HG03342 (cell line): ENCODE measurements around the gene ARPC5L.
"Not testable (repeated sequence)": the region's sequence is repeated elsewhere in the genome, so short reads cannot be mapped to it uniquely, and the experiment has no call there.

Source experiments
- ATAC-seq: cut with Tn5 transposase; IDR thresholded peaks from one replicate; pipeline ENCODE4 v1.9.1; 2021; ENCODE audit warnings: mild to moderate bottlenecking, moderate library complexity; ENCODE audit not compliant: unreplicated experiment

Gene ARPC5L

DNA sequence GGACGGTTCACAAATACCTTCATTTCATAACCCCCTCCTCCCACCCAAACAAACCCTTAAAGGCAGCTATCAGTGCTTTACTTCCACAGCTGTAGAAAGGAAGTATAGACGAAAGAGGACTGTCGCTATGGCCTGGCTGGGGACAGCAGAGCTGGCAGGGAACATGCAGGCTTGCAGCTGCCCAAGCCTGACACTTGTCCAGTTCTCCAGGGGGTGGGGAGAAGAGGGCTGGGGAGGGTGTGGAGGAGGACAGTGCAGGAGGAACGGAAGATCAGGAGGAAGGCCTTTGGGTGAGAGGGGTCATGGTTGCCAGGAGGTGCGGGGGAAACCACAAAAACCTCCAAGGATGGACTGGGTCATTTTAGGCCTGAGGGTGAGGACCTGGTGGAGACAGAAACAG lies 25.9 kb downstream of the ARPC5L start:
- no peak for ATAC-seq

- ATAC-seq = no peak
These were observed 27.1 kb downstream of the ARPC5L start for GRCh38 chr9:124889006-124889405.

DNA sequence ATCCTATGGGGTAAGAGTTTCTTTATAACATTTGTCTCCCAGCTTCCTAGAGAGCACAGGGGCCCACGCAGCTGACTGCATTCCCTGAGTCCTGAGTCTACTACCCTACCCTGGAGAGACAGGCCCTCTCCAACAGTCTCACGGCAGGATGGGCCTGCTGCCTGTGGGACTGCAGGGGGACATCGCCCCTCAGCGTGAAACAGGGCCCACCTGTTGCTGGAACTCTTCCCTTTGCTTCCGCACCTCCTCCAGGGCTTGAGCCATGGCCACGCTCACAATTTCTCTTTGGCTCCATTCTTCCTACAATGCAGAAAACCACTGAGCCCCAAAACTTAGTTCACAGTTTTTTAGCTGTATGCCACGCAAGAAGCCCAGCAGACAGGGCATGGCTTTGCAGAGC lies 28.2 kb downstream of the ARPC5L start:
- ATAC-seq = no peak

- no peak for ATAC-seq
These were observed 32.3 kb downstream of the ARPC5L start for GRCh38 chr9:124894035-124894740.

GRCh38 chr9:124894741-124895170 lies 32.8 kb downstream of the ARPC5L start:
- no peak for ATAC-seq

DNA sequence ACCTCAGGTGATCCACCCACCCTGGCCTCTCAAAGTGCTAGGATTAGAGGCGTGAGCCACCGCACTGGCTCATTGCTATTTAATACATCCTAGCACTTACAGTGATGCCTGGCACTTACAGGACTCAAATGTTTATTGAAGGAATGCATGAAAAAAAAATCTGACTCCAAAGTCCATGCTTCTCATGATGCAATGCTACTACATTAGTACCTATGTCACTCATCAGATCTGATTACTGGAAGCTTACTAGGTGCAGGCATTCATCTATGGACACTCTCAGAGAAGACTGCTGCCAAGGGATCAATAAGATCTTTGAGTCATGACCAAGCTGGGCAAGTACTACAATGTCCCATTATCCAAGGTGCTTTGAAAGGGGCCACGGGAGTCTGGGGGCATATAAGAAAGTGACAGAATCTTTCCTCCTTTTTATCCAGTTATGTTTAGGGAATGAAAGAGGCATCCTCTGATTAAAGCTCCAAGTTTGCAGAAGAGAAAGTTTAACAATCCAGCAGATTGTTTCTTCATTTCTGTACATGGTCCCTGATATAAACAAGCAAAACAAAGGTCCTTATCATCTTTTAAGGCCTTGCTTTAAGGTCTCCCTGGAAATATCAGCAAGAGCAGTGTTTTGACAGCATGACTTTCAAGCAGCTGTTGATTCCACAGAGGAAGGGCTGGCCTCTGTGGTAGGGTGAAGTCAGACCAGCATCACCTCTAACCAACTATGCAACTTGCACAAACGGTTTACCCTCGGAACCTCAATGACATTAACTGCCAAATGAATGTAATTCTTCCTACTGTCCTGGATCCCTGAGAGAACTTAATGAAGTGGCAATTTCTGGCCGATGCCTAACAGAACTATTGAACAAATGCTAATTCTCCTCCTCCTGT lies 35.9 kb downstream of the ARPC5L start:
- no peak for ATAC-seq

DNA sequence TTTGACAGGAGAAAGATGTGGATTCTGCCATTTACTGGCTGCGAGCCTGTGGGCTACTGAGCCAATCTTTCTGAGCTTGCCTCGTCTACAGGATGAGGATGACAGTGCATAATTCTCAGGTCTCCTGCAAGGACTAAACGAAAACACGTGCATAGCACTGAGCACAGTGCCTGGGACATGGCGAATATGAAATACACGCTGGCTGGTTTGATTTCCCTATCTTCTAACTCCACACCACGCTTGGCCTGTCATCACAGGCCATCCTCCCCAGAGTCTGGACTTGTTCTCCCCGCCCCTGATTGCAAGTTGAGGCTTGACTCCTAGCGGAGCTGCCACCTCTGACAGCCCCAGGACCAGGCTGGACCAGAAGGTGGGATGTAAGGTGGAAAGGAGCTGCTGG lies 37.9 kb downstream of the ARPC5L start:
- no peak for ATAC-seq

- no peak for ATAC-seq
These were observed 45.0 kb downstream of the ARPC5L start for GRCh38 chr9:124906966-124907365.

- ATAC-seq = no peak
These were observed 46.2 kb downstream of the ARPC5L start for GRCh38 chr9:124908098-124908497.

- ATAC-seq = no peak
These were observed 49.8 kb downstream of the ARPC5L start for GRCh38 chr9:124911766-124912165.

GRCh38 chr9:124913378-124913777 lies 51.4 kb downstream of the ARPC5L start:
- ATAC-seq = no peak

GRCh38 chr9:124914753-124915405 lies 52.9 kb downstream of the ARPC5L start:
- no peak for ATAC-seq

- not testable (repeated sequence) for ATAC-seq
These were observed 58.5 kb downstream of the ARPC5L start for GRCh38 chr9:124920394-124920793.
